ENCODE measurements around the gene DDAH1.

DNA sequence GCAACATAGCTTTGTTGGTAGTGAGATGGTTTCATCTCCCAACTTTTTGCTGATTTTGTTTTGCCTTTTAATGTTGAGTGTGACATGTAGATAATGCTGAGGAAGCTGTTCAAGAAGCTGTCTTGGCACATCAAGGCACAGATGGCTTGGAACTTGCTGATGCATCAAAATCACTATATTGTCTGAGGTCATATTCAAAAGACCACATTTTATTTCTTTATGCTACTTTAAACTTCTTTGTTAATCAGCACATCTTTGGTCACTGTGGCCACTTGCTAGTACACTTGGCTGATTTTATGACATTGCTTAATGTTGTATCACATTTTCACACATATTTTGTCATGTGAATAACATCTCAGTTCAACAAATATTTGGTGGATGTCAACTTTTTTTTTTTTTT is 101.4 kb downstream of the DDAH1 start:
- TF ChIP-seq, protein P1, sequence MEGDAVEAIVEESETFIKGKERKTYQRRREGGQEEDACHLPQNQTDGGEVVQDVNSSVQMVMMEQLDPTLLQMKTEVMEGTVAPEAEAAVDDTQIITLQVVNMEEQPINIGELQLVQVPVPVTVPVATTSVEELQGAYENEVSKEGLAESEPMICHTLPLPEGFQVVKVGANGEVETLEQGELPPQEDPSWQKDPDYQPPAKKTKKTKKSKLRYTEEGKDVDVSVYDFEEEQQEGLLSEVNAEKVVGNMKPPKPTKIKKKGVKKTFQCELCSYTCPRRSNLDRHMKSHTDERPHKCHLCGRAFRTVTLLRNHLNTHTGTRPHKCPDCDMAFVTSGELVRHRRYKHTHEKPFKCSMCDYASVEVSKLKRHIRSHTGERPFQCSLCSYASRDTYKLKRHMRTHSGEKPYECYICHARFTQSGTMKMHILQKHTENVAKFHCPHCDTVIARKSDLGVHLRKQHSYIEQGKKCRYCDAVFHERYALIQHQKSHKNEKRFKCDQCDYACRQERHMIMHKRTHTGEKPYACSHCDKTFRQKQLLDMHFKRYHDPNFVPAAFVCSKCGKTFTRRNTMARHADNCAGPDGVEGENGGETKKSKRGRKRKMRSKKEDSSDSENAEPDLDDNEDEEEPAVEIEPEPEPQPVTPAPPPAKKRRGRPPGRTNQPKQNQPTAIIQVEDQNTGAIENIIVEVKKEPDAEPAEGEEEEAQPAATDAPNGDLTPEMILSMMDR (IDR thresholded peaks at IDR 0.05): no peak
- TF ChIP-seq POLR2A (IDR thresholded peaks at IDR 0.05): no peak

Measured in uterus (tissue), 2 donors.